IMR-90 (cell line): ENCODE results near the gene PXMP2. TPM values are rescaled to one million over a fixed set of nuclear protein-coding genes. Genes with fewer than 3 reads are reported as not detected.

Experiments used
- ATAC-seq: fragments of 200-7000 bp; cut with Tn5 transposase; 2 replicates; pipeline ENCODE4 v1.9.1; 2020; ENCODE audit warnings: low read depth, mild to moderate bottlenecking, moderate library complexity
- BruUV-seq: library from RNA; stranded (reverse); fragments of 400-500 nt; replicated peaks from 2 replicates; lab custom pipeline; 2021; lab: Mats Ljungman, UMichigan
- CTCF ChIA-PET: fragments of 300-600 bp; formaldehyde crosslinking; extraction: SDS; loops from one replicate; lab custom pipeline; 2021; ENCODE audit warnings: antibody characterized with exemption; lab: Yijun Ruan, JAX
- POLR2A ChIA-PET: fragments of 300-600 bp; sonication (Branson Sonifier 250); formaldehyde crosslinking; loops from one replicate; lab custom pipeline; 2022; ENCODE audit warnings: antibody characterized with exemption; ENCODE audit not compliant: unreplicated experiment; lab: Charles Lee
- DNase-seq: peaks from one replicate; pipeline ENCODE4 v3.0.0; 2013
- H2AFZ ChIP-seq: replicated peaks from 2 replicates; pipeline ENCODE3; 2013; ENCODE audit warnings: low read length, mild to moderate bottlenecking; ENCODE audit not compliant: poor library complexity
- H2AK5ac ChIP-seq: 2 replicates; pipeline ENCODE4 v1.6.1; 2013; ENCODE audit warnings: low read depth, low read length, inconsistent platforms
- H2AK9ac ChIP-seq: replicated peaks from 2 replicates; pipeline ENCODE3; 2013; ENCODE audit warnings: mild to moderate bottlenecking, low read depth, low read length, moderate library complexity; ENCODE audit not compliant: poor library complexity
- H2BK120ac ChIP-seq: 2 replicates; pipeline ENCODE4 v1.6.1; 2013; ENCODE audit warnings: low read depth, low read length, inconsistent platforms
- H2BK15ac ChIP-seq: 3 replicates; pipeline ENCODE4 v1.6.1; 2013; ENCODE audit warnings: low read depth, low read length, inconsistent platforms
- H2BK20ac ChIP-seq: 2 replicates; pipeline ENCODE4 v1.6.1; 2013; ENCODE audit warnings: low read depth, mild to moderate bottlenecking, inconsistent platforms, low read length, moderate library complexity
- H2BK5ac ChIP-seq: 2 replicates; pipeline ENCODE4 v1.6.1; 2013; ENCODE audit warnings: mild to moderate bottlenecking, low read depth, low read length, inconsistent platforms; ENCODE audit not compliant: poor library complexity, severe bottlenecking
- H3K14ac ChIP-seq: replicated peaks from 2 replicates; pipeline ENCODE4 v1.6.1; 2013; ENCODE audit warnings: low read depth, low read length, inconsistent platforms
- H3K18ac ChIP-seq: 2 replicates; pipeline ENCODE4 v1.6.1; 2013; ENCODE audit warnings: low read depth, low read length, control low read depth
- H3K23ac ChIP-seq: 2 replicates; pipeline ENCODE4 v1.6.1; 2013; ENCODE audit warnings: low read depth, low read length, inconsistent platforms
- H3K27ac ChIP-seq: 2 replicates; pipeline ENCODE4 v1.5.1; 2013; ENCODE audit warnings: mild to moderate bottlenecking, control low read depth, low read length; ENCODE audit not compliant: insufficient read depth
- H3K27me3 ChIP-seq: 2 replicates; pipeline ENCODE4 v1.6.1; 2013; ENCODE audit warnings: low read length; ENCODE audit not compliant: control insufficient read depth, insufficient read depth
- H3K36me3 ChIP-seq: 2 replicates; pipeline ENCODE4 v1.6.1; 2013; ENCODE audit warnings: low read length, mixed read lengths; ENCODE audit not compliant: control insufficient read depth, insufficient read depth
- H3K4ac ChIP-seq: 2 replicates; pipeline ENCODE4 v1.6.1; 2013; ENCODE audit warnings: low read depth, low read length, inconsistent platforms
- H3K4me1 ChIP-seq: 2 replicates; pipeline ENCODE4 v1.6.1; 2013; ENCODE audit warnings: low read length, mixed read lengths; ENCODE audit not compliant: control insufficient read depth, insufficient read depth
- H3K4me2 ChIP-seq: 2 replicates; pipeline ENCODE4 v1.6.1; 2013; ENCODE audit warnings: low read depth, mild to moderate bottlenecking, control low read depth, low read length, moderate library complexity
- H3K4me3 ChIP-seq: 2 replicates; pipeline ENCODE4 v1.5.1; 2013; ENCODE audit warnings: low read depth, mild to moderate bottlenecking, control low read depth, low read length, moderate library complexity; ENCODE audit not compliant: insufficient read depth
- H3K56ac ChIP-seq: 2 replicates; pipeline ENCODE4 v1.6.1; 2013; ENCODE audit warnings: low read length, inconsistent platforms; ENCODE audit not compliant: insufficient read depth; ENCODE audit errors: extremely low read depth
- H3K79me1 ChIP-seq, 2 experiments: 2 replicates each; pipeline ENCODE4 v1.6.1; 2013; ENCODE audit warnings: low read length in 2 of 2, inconsistent platforms in 1 of 2, low read depth in 1 of 2
- H3K9ac ChIP-seq: 2 replicates; pipeline ENCODE4 v1.6.1; 2013; ENCODE audit warnings: low read depth, low read length, control low read depth
- H3K9me1 ChIP-seq: 2 replicates; pipeline ENCODE4 v1.6.1; 2013; ENCODE audit warnings: low read length, inconsistent platforms; ENCODE audit not compliant: insufficient read depth
- H3K9me3 ChIP-seq: 2 replicates; pipeline ENCODE4 v1.6.1; 2013; ENCODE audit warnings: low read length; ENCODE audit not compliant: control insufficient read depth, insufficient read depth
- H4K20me1 ChIP-seq: 2 replicates; pipeline ENCODE4 v1.6.1; 2013; ENCODE audit warnings: low read length, inconsistent platforms; ENCODE audit not compliant: insufficient read depth
- H4K5ac ChIP-seq: 2 replicates; pipeline ENCODE4 v1.6.1; 2013; ENCODE audit warnings: mild to moderate bottlenecking, low read depth, low read length, control low read depth
- H4K8ac ChIP-seq, 2 experiments: 2 replicates each; pipeline ENCODE4 v1.6.1; 2013; ENCODE audit warnings: low read depth in 2 of 2, low read length in 2 of 2, control low read depth in 1 of 2, inconsistent platforms in 1 of 2
- H4K91ac ChIP-seq: 2 replicates; pipeline ENCODE4 v1.6.1; 2013; ENCODE audit warnings: low read depth, low read length, inconsistent platforms; ENCODE audit not compliant: insufficient read depth
- CHD1 ChIP-seq: IDR thresholded peaks from 2 replicates; pipeline ENCODE4 v1.6.1; 2012; ENCODE audit warnings: low read depth, low read length, improper control_type of control experiment
- MAZ ChIP-seq: IDR thresholded peaks from 2 replicates; pipeline ENCODE4 v1.6.1; 2012; ENCODE audit warnings: low read depth, mild to moderate bottlenecking, low read length, improper control_type of control experiment, moderate library complexity, borderline replicate concordance
- RFX5 ChIP-seq: IDR thresholded peaks from 2 replicates; pipeline ENCODE4 v1.8.0; 2012; ENCODE audit warnings: low read depth, mild to moderate bottlenecking, low read length, moderate library complexity
- WGBS, 2 experiments: methylation state at CpG; one replicate each; pipeline versions ENCODE4 v1.1.5 to v1.1.7; 2013; ENCODE audit warnings: missing lambda C conversion rate in 2 of 2; ENCODE audit not compliant: insufficient read length in 1 of 2; ENCODE audit errors: extremely low coverage in 2 of 2; 5-methylcytosine and 5-hydroxymethylcytosine counted together
- dilution Hi-C: fragments of 300-500 bp; cut with HindIII; formaldehyde crosslinking; loops from one replicate; pipeline ENCODE4 v1.14.3; 2018; ENCODE audit warnings: low sequenced_read_pairs; ENCODE audit not compliant: unreplicated experiment
- in situ Hi-C: fragments of 300-500 bp; cut with MboI; formaldehyde crosslinking; loops from 3 replicates; pipeline ENCODE4 v1.14.3; 2019; ENCODE audit warnings: low sequenced_read_pairs, inconsistent platforms, mixed read lengths
- intact Hi-C: fragments of 100-400 bp; cut with micrococcal nuclease; formaldehyde crosslinking; loops from 2 replicates; pipeline ENCODE4 v1.10.0; 2022
- polyA plus RNA-seq, 3 experiments: library from polyadenylated mRNA; depleted of rRNA; stranded (reverse); fragments of >200 nt; gene quantifications; 2 replicates each; pipeline ENCODE4 v1.2.3, GENCODE V29; 2012; ENCODE audit warnings: low replicate concordance in 1 of 3
- total RNA-seq: library from RNA; depleted of rRNA; stranded (reverse); fragments of >200 nt; gene quantifications from 2 replicates; pipeline ENCODE4 v1.2.3, GENCODE V29; 2012
- TF ChIP-seq, protein P1 (sequence below): fragments of 150-350 bp; IDR thresholded peaks from 2 replicates; pipeline ENCODE4 v1.6.1; 2016; ENCODE audit warnings: low read depth, mild to moderate bottlenecking, low read length, moderate library complexity, borderline replicate concordance

The PXMP2 gene
- total and polyA plus RNA-seq, 2 of the 4 experiments (the other 2 are of a cell fraction): 10.9 to 20.1 TPM

DNA sequence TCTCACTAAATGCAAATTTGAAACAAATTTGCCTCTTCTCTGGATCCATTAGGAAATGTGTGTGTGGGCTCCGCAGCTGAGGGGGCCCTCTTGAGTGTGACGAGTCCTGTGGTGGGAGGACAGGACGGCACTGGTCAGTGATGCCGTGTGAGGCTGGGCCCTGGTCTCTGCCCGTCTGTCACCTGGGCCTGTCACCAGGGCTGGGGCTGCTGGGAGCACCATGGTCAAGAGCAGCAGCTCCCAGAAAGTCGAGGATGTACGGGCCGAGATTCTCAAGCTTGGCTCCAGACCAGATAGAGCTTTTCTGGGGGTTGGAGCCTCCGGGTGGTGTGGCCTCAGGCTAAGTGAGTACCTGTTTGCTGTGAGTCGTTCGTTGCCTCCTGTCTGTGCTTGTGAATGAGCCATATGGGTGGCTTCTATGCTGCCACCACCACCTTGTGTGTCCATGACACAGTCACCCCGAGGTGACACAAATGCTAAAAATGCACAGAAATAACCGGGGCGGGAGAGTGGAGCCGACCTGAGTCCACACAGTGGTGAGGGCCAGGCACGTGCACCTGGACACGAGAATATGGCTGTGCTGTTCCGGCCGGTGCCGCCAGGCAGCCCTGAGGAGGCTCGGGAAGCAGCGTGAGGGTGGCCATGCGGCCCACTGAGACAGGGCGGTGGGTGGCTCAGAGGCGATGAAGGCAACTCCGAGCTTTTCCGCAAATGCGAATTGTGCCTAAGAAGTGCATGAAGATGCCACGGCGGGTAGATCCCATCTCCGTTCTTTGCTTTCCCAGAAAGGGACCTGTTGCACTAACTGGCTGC is 32.0 kb downstream of the PXMP2 start:
- Histone ChIP-seq H3K9me3 (no peaks in the 10 kb centered on the region), H3K36me3 (peaks cover 58% of the 10 kb centered on the region), H3K4ac (no peak overlapping the region), H2AFZ (no peak overlapping the region), H3K4me3 (no peak overlapping the region), H3K23ac (no peak overlapping the region), H3K56ac (no peak overlapping the region), H3K9ac (no peak overlapping the region), H3K4me2 (no peak overlapping the region), H2BK15ac (no peak overlapping the region), H2AK5ac (no peak overlapping the region), H3K4me1 (no peaks in the 10 kb centered on the region), H3K27me3 (no peaks in the 10 kb centered on the region), H2BK120ac (no peak overlapping the region), H3K18ac (no peak overlapping the region), H3K79me1 (peaks cover 21 to 40% of the 10 kb centered on the region in 2 experiments), H2BK5ac (no peak overlapping the region), H2AK9ac (no peak overlapping the region), H4K5ac (no peak overlapping the region), H3K14ac (no peak overlapping the region), H4K8ac (no peak overlapping the region), H3K9me1 (no peaks in the 10 kb centered on the region), H4K91ac (no peak overlapping the region), H2BK20ac (no peak overlapping the region), H3K27ac (no peak overlapping the region), H4K20me1 (peaks cover 21% of the 10 kb centered on the region)
- ChIA-PET POLR2A (no interaction called here), CTCF (no interaction called here)
- intact Hi-C loops (no loop called here), dilution Hi-C loops (no loop called here), in situ Hi-C loops (no loop called here)
- no TSS peak for BruUV-seq
- DNase-seq (no peak), ATAC-seq (no peak)
- TF ChIP-seq, protein P1, sequence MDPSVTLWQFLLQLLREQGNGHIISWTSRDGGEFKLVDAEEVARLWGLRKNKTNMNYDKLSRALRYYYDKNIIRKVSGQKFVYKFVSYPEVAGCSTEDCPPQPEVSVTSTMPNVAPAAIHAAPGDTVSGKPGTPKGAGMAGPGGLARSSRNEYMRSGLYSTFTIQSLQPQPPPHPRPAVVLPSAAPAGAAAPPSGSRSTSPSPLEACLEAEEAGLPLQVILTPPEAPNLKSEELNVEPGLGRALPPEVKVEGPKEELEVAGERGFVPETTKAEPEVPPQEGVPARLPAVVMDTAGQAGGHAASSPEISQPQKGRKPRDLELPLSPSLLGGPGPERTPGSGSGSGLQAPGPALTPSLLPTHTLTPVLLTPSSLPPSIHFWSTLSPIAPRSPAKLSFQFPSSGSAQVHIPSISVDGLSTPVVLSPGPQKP: no peak
- TF ChIP-seq MAZ (no peak), RFX5 (no peak), CHD1 (no peak)
- WGBS, 2 experiments: 92% methylated on average over 22 of the region's 31 CpGs; no CpG with 5 or more reads in 1 of the 2 experiments
